Activated CD8-positive, alpha-beta T cell treated with anti-CD3 and anti-CD28 coated beads for 36 hours (primary cell): ENCODE data around the gene TSN. TPM values are rescaled to one million over a fixed set of nuclear protein-coding genes. Genes with fewer than 3 reads are reported as not detected.
A peak's percentile ranks its signal among the peaks of the same experiment; 100 is the strongest.

Experiments used
- ATAC-seq: fragments of 200-7000 bp; cut with Tn5 transposase; one replicate; pipeline ENCODE4 v1.10.0; 2021; ENCODE audit warnings: mild to moderate bottlenecking, moderate library complexity
- CTCF ChIA-PET: fragments of 350-600 bp; sonication (Branson Sonifier 250); formaldehyde crosslinking; loops from one replicate; lab custom pipeline; 2021; ENCODE audit warnings: antibody characterized with exemption; lab: Charles Lee
- POLR2A ChIA-PET: fragments of 350-600 bp; sonication (Branson Sonifier 250); formaldehyde crosslinking; loops from one replicate; lab custom pipeline; 2021; ENCODE audit warnings: antibody characterized with exemption; lab: Charles Lee
- DNase-seq: peaks from one replicate; pipeline ENCODE4 v3.0.0-alpha.2; 2020
- H3K27ac Mint-ChIP-seq: one replicate; pipeline ENCODE4 v1.8.0; 2021; ENCODE audit warnings: mild to moderate bottlenecking, mixed read lengths
- H3K27me3 Mint-ChIP-seq: one replicate; pipeline ENCODE4 v1.8.0; 2021; ENCODE audit warnings: mixed read lengths
- H3K36me3 Mint-ChIP-seq: one replicate; pipeline ENCODE4 v1.8.0; 2021; ENCODE audit warnings: low read depth, mixed read lengths
- H3K4me1 Mint-ChIP-seq: one replicate; pipeline ENCODE4 v1.8.0; 2021; ENCODE audit warnings: low read depth, mixed read lengths
- H3K4me3 Mint-ChIP-seq: one replicate; pipeline ENCODE4 v1.8.0; 2021; ENCODE audit warnings: mild to moderate bottlenecking, moderate library complexity, mixed read lengths
- H3K9me3 Mint-ChIP-seq: one replicate; pipeline ENCODE4 v1.8.0; 2021; ENCODE audit warnings: mixed read lengths
- CTCF ChIP-seq: fragments of 200-600 bp; IDR thresholded peaks from one replicate; pipeline ENCODE4 v1.8.0; 2022; ENCODE audit warnings: antibody characterized with exemption, mild to moderate bottlenecking
- intact Hi-C: fragments of 100-400 bp; cut with micrococcal nuclease; formaldehyde crosslinking; loops from one replicate; pipeline ENCODE4 v1.10.0; 2022
- total RNA-seq, 2 experiments: library from RNA; stranded (reverse); gene quantifications; one replicate each; pipeline ENCODE4 v1.2.3, GENCODE V29; 2021

The TSN gene
- total RNA-seq, 2 experiments from 2014 or later, result 55.9 to 58.1 TPM

- POLR2A ChIA-PET, result no interaction called here
- ATAC-seq (no peak), DNase-seq (no peak)
- Mint-ChIP-seq H3K9me3 (no peaks in the 10 kb centered on the region), H3K27ac (no peak overlapping the region), H3K36me3 (no peaks in the 10 kb centered on the region), H3K4me3 (no peak overlapping the region), H3K27me3 (peaks cover 2% of the 10 kb centered on the region), H3K4me1 (no peaks in the 10 kb centered on the region)
- no peak for TF ChIP-seq CTCF
- intact Hi-C loops, result no loop called here
- CTCF ChIA-PET, result interaction anchor here (1.0 kb wide), 1 partner anchor 9 kb away, joined by 3 read pairs; no protein-coding TSS in a partner anchor
Observed at GRCh38 chr2:121778741-121779487, 23.5 kb downstream of the TSN start.

- Mint-ChIP-seq H3K4me1 (no peaks in the 10 kb centered on the region), H3K36me3 (no peaks in the 10 kb centered on the region), H3K4me3 (no peak overlapping the region), H3K27ac (no peak overlapping the region), H3K27me3 (peaks cover 4% of the 10 kb centered on the region), H3K9me3 (no peaks in the 10 kb centered on the region)
- ATAC-seq (no peak), DNase-seq (no peak)
- POLR2A ChIA-PET, result no interaction called here
- CTCF ChIA-PET, result no interaction called here
- intact Hi-C loops, result no loop called here
- no peak for TF ChIP-seq CTCF
Observed at GRCh38 chr2:121783180-121783579, 27.7 kb downstream of the TSN start.

GRCh38 chr2:121788685-121789084 is 33.2 kb downstream of the TSN start:
- no peak for TF ChIP-seq CTCF
- no peaks in the 10 kb centered on the region for H3K36me3 Mint-ChIP-seq
- H3K4me3 Mint-ChIP-seq, result no peak overlapping the region
- intact Hi-C loops, result no loop called here
- peaks cover 5% of the 10 kb centered on the region for H3K27me3 Mint-ChIP-seq
- POLR2A ChIA-PET, result no interaction called here
- ATAC-seq (no peak), DNase-seq (no peak)
- H3K9me3 Mint-ChIP-seq, result no peaks in the 10 kb centered on the region
- H3K4me1 Mint-ChIP-seq, result no peaks in the 10 kb centered on the region
- CTCF ChIA-PET, result no interaction called here
- no peak overlapping the region for H3K27ac Mint-ChIP-seq

- no peak overlapping the region for H3K27ac Mint-ChIP-seq
- H3K9me3 Mint-ChIP-seq, result no peaks in the 10 kb centered on the region
- DNase-seq (peak; percentile 4), ATAC-seq (peak; percentile 53)
- H3K4me3 Mint-ChIP-seq, result no peak overlapping the region
- no peaks in the 10 kb centered on the region for H3K4me1 Mint-ChIP-seq
- no peak for TF ChIP-seq CTCF
- peaks cover 2% of the 10 kb centered on the region for H3K27me3 Mint-ChIP-seq
- intact Hi-C loops, result no loop called here
- ChIA-PET POLR2A (no interaction called here), CTCF (no interaction called here)
- no peaks in the 10 kb centered on the region for H3K36me3 Mint-ChIP-seq
Observed at GRCh38 chr2:121790276-121790956, 35.0 kb downstream of the TSN start.

- no peaks in the 10 kb centered on the region for H3K9me3 Mint-ChIP-seq
- ChIA-PET POLR2A (no interaction called here), CTCF (no interaction called here)
- DNase-seq (no peak), ATAC-seq (no peak)
- TF ChIP-seq CTCF, result no peak
- no peaks in the 10 kb centered on the region for H3K4me1 Mint-ChIP-seq
- H3K27me3 Mint-ChIP-seq, result peaks cover 2% of the 10 kb centered on the region
- intact Hi-C loops, result no loop called here
- no peak overlapping the region for H3K27ac Mint-ChIP-seq
- H3K4me3 Mint-ChIP-seq, result no peak overlapping the region
- H3K36me3 Mint-ChIP-seq, result no peaks in the 10 kb centered on the region
Observed at GRCh38 chr2:121791290-121791689, 35.8 kb downstream of the TSN start.
